Myocyte (in vitro differentiated cells): ENCODE results near the gene ASCL4. TPM values are rescaled to one million over a fixed set of nuclear protein-coding genes. Genes with fewer than 3 reads are reported as not detected.

ENCODE experiments used
- total RNA-seq: library from RNA; depleted of rRNA; stranded (reverse); fragments of >200 nt; gene quantifications from 2 replicates; pipeline ENCODE4 v1.2.3, GENCODE V29; 2014

The ASCL4 gene
- total RNA-seq, 1 donor from 2014 or later, result not detected

Other genes starting within 250 kb of the ASCL4 start
- 54.2 and 58.0 TPM in 2 replicates for gene PWP1, start 88.9 kb upstream of the ASCL4 start, total RNA-seq
- gene PRDM4, start 13.6 kb upstream of the ASCL4 start, total RNA-seq, result 24.1 and 28.3 TPM in 2 replicates